Progenitor cell of endocrine pancreas (in vitro differentiated cells): ENCODE results near the gene PTPRC. TPM values are rescaled to one million over a fixed set of nuclear protein-coding genes. Genes with fewer than 3 reads are reported as not detected.

ENCODE experiments used
- DNase-seq: peaks from one replicate; pipeline ENCODE4 v3.0.0; 2021; ENCODE audit warnings: low spot score; ENCODE audit not compliant: unreplicated experiment
- H3K27ac Mint-ChIP-seq: 2 replicates; pipeline ENCODE4 v1.8.0; 2021; ENCODE audit warnings: mild to moderate bottlenecking, moderate library complexity, mixed read lengths
- H3K27me3 Mint-ChIP-seq: 2 replicates; pipeline ENCODE4 v1.8.0; 2021; ENCODE audit warnings: mixed read lengths
- H3K36me3 Mint-ChIP-seq: 2 replicates; pipeline ENCODE4 v1.8.0; 2022; ENCODE audit warnings: mixed read lengths; ENCODE audit not compliant: insufficient read depth
- H3K4me1 Mint-ChIP-seq: 2 replicates; pipeline ENCODE4 v1.8.0; 2021; ENCODE audit warnings: low read depth, mixed read lengths
- H3K4me3 Mint-ChIP-seq: 2 replicates; pipeline ENCODE4 v1.8.0; 2021; ENCODE audit warnings: low read depth, mild to moderate bottlenecking, moderate library complexity, mixed read lengths
- H3K9me3 Mint-ChIP-seq: 2 replicates; pipeline ENCODE4 v1.8.0; 2021; ENCODE audit warnings: low read depth, mixed read lengths
- total RNA-seq: library from RNA; stranded (reverse); gene quantifications from 2 replicates; pipeline ENCODE4 v1.2.1, GENCODE V29; 2021
- TF ChIP-seq, protein P1 (sequence below): fragments of 200-600 bp; sonication (generic); IDR thresholded peaks from one replicate; pipeline ENCODE4 v1.5.0; 2021; ENCODE audit warnings: antibody characterized with exemption, mild to moderate bottlenecking; ENCODE audit not compliant: unreplicated experiment

Gene PTPRC
- total RNA-seq, 1 donor from 2014 or later = not detected

DNA sequence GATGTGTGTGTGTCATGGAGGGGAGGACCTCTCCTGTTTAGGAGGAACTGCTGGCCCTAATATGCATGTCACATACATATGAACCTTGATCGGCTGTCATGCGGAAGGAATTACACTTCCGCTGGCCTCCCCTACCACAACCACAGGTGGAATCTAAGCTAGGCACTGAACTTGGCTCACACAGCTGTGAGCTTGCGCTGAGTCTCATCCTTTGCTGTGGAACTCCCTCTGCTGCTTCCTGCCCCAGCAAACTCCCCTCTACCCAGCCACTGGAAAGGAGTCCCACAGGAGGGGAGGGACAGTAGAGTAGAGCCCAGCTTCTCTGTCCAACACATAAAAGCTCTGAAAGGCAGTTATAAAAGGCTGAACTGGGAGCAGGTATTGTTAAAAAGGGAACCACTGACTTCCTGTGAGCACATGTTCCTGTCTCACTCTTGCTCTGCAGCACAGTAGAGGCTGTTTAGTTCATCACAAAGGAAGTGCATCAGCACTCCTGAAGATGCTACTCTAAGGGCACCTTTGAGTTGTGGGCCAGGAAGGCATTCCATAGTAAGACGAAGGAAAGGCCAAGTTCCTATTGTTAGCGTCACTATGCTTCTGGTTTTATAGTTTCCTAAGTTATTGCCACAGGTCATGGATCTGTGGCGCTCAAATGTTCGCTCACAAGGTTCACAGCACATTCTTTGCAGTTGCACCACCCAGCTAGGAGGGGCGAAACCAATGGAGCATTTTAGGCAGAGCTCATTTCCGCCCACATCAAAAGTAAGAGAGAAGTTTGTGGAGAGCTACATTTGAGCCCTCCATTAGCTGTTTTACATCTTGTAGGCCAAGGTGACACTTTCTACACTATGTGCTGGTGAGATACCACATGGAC lies 17.7 kb upstream of the PTPRC start:
- TF ChIP-seq, protein P1, sequence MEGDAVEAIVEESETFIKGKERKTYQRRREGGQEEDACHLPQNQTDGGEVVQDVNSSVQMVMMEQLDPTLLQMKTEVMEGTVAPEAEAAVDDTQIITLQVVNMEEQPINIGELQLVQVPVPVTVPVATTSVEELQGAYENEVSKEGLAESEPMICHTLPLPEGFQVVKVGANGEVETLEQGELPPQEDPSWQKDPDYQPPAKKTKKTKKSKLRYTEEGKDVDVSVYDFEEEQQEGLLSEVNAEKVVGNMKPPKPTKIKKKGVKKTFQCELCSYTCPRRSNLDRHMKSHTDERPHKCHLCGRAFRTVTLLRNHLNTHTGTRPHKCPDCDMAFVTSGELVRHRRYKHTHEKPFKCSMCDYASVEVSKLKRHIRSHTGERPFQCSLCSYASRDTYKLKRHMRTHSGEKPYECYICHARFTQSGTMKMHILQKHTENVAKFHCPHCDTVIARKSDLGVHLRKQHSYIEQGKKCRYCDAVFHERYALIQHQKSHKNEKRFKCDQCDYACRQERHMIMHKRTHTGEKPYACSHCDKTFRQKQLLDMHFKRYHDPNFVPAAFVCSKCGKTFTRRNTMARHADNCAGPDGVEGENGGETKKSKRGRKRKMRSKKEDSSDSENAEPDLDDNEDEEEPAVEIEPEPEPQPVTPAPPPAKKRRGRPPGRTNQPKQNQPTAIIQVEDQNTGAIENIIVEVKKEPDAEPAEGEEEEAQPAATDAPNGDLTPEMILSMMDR = no peak
- no peaks in the 10 kb centered on the region for H3K4me1 Mint-ChIP-seq
- H3K36me3 Mint-ChIP-seq = no peaks in the 10 kb centered on the region

DNA sequence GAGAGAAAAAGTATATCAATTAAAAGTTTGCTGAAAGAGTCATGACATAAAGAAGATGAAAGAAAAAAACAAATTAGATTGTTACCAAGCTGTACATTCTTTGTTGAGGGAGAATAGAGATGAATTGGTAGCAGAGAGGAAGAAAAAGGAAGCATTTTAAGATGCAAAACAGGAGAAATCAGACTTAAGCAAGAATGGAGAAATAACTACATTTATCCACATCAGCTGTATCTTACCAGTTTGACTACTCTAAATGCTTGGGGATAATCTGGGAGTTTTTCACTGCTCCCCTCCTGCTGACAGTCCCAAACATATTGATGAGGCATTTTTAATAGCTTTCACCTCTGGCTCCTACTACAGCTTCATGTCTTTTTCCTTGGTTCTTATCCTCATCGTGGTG lies 16.8 kb upstream of the PTPRC start:
- TF ChIP-seq, protein P1 = no peak
- H3K4me1 Mint-ChIP-seq = no peaks in the 10 kb centered on the region
- DNase-seq = no peak

More for the DNA sequence above, 17.7 kb upstream of the PTPRC start:
- Mint-ChIP-seq H3K4me3 (no peak overlapping the region), H3K9me3 (no peaks in the 10 kb centered on the region), H3K27ac (no peak overlapping the region), H3K27me3 (no peaks in the 10 kb centered on the region)
- no peak for DNase-seq

DNA sequence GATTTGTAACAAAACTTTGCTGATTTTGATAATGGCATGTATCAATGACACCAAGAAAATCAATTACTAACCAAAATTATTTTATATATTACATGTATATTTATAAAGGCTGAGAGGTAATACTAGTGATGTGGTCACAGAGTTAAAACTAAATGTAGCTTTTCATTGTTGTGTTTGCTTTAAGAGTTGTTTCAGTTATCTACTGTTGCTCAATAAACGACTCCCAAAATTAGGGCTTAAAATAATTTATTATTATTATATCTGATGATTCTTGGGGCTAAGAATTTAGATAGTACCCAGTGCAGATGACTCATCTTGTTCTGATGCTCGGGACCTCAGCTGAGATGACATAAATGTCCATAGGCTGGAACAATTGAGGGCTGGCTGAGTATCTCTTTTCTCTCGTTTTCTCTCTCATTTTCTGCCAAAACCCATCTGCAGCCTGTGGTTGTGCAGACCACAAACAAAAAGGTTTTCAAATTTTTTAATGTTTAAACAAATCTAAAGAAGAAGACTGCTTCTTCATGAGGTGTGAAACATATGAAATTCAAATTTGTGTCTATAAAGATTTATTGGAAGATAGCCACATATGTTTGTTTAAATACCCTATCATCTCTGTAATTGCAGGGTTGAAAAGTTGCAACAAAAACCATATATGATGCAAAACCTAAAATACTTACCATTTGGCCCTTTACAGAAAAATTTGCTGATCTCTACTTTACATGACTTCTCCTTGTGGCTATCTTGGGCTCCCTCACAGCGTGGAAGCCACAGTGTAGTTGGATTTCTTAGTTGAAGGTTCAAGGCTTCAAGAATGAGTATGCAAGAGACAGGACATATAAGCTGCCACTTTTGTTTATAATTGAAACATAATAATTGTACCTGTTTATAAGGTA lies 14.8 kb upstream of the PTPRC start:
- Mint-ChIP-seq H3K36me3 (no peaks in the 10 kb centered on the region), H3K27me3 (no peaks in the 10 kb centered on the region), H3K4me1 (no peaks in the 10 kb centered on the region), H3K27ac (no peak overlapping the region), H3K9me3 (no peaks in the 10 kb centered on the region), H3K4me3 (no peak overlapping the region)
- DNase-seq = no peak
- TF ChIP-seq, protein P1 = no peak

More for the DNA sequence above, 16.8 kb upstream of the PTPRC start:
- H3K27ac Mint-ChIP-seq = no peak overlapping the region
- H3K27me3 Mint-ChIP-seq = no peaks in the 10 kb centered on the region
- no peaks in the 10 kb centered on the region for H3K9me3 Mint-ChIP-seq
- H3K4me3 Mint-ChIP-seq = no peak overlapping the region
- no peaks in the 10 kb centered on the region for H3K36me3 Mint-ChIP-seq

DNA sequence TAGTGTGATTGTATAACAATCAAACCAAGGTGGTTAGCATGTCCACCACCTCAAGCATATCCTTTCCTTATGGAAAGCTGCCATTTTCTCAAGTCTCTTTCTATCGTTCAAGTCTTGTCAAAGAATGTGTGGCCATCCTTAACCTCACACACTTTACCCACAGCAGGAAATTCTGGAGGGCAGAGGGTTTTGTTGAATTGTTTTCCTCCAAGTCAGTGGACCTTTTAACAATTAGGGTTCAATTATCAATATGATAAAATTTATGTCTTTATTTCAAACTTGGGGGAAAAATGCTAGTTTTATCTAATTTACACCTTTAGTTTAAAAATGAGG lies 14.2 kb upstream of the PTPRC start:
- Mint-ChIP-seq H3K9me3 (no peaks in the 10 kb centered on the region), H3K36me3 (no peaks in the 10 kb centered on the region), H3K4me3 (no peak overlapping the region), H3K27me3 (no peaks in the 10 kb centered on the region), H3K27ac (no peak overlapping the region), H3K4me1 (no peaks in the 10 kb centered on the region)
- TF ChIP-seq, protein P1 = no peak
- no peak for DNase-seq

DNA sequence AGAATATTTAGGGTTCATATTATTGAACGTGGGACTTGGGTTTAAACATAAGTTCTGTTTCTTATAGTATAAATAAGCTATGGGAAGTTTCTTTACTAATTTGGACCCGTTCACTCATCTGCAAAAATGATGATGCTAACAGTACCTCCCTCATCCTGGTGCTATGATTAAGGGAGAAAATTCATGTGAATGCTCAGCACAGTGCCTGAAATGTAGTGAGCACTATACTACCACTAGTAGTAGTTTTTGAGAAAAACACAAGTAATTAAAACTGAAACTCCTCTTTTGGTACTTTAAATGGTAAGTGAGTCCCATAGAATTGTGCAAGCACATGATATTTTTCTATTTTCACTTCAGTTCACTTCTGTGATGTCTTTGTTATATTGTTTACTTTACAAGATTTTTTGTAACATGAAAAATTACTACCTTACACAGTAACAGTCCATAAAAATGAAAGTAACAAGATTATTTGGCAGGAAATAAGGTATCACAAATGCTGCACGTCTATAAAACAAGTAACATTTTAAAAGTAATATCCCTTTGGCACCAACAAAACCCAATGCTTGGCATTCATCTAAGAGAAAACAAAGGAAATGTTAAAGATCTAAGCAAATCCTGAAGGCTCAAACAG lies 11.3 kb upstream of the PTPRC start:
- Mint-ChIP-seq H3K9me3 (no peaks in the 10 kb centered on the region), H3K36me3 (no peaks in the 10 kb centered on the region), H3K27ac (no peak overlapping the region), H3K27me3 (no peaks in the 10 kb centered on the region), H3K4me3 (no peak overlapping the region), H3K4me1 (no peaks in the 10 kb centered on the region)
- TF ChIP-seq, protein P1 = no peak
- no peak for DNase-seq
